Hepatocyte (in vitro differentiated cells): Measurements from ENCODE around the gene E2F1.

Experiments used
- CTCF ChIP-seq: fragments of 200-600 bp; sonication (generic); IDR thresholded peaks from 2 replicates; pipeline ENCODE4 v1.5.1; 2016; ENCODE audit warnings: antibody characterized with exemption, mild to moderate bottlenecking; ENCODE audit not compliant: poor library complexity
- EZH2 ChIP-seq: fragments of 200-600 bp; sonication (generic); IDR thresholded peaks from 2 replicates; pipeline ENCODE4 v1.6.1; 2016; ENCODE audit warnings: antibody characterized with exemption, mild to moderate bottlenecking, borderline replicate concordance
- EZH2phosphoT487 ChIP-seq: fragments of 200-600 bp; sonication (generic); IDR thresholded peaks from one replicate; pipeline ENCODE4 v1.6.1; 2018; ENCODE audit warnings: antibody characterized with exemption, mild to moderate bottlenecking, low read depth, moderate library complexity; ENCODE audit not compliant: unreplicated experiment, severe bottlenecking

DNA sequence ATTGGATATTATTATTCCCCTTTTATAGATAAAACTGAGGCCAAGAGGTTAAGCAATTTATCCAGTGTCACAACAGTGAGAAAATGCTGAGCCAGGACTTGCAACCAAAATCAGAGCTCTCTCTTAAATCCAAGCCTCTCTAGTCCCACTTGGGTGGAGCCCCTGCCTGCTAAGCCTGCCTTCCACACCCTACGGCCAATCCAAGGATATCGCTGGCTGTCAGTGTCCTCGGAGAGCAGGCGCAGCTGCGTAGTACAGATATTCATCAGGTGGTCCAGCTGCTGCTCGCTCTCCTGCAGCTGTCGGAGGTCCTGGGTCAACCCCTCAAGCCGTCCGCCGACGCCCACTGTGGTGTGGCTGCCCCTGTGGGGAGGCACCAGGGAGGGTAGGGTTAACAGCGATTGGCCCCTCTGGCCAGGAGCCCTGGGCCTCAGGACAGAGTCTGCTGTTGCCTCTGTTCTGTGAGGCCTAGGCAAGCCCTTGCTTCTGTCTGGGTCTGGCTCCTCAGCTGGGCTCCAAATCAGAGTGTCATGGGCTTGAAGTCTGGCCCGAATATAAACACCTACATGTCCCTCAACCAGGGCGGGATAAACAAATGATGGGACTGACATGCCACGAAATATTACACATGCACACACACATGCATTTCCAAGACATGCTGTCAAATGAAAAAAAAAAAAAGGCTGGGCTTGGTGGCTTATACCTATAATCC, 8.0 kb downstream of the E2F1 start:
- TF ChIP-seq CTCF (no peak), EZH2phosphoT487 (no peak), EZH2 (no peak)
